ENCODE measurements around the gene TTYH3.

The TTYH3 gene, protein sequence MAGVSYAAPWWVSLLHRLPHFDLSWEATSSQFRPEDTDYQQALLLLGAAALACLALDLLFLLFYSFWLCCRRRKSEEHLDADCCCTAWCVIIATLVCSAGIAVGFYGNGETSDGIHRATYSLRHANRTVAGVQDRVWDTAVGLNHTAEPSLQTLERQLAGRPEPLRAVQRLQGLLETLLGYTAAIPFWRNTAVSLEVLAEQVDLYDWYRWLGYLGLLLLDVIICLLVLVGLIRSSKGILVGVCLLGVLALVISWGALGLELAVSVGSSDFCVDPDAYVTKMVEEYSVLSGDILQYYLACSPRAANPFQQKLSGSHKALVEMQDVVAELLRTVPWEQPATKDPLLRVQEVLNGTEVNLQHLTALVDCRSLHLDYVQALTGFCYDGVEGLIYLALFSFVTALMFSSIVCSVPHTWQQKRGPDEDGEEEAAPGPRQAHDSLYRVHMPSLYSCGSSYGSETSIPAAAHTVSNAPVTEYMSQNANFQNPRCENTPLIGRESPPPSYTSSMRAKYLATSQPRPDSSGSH

GRCh38 chr7:2631946-2632732, at the start of gene TTYH3:
TSS of gene TTYH3 (plus strand) at chr7:2631986. CDS start at chr7:2632156, 170 bp downstream.
- peak within 1 kb of the TSS; percentile 46 for H3K27ac ChIP-seq
- H3K4me1 ChIP-seq: peaks cover 12% of the 10 kb centered on the region
- peak within 1 kb of the TSS; percentile 25 for H3K9ac ChIP-seq
- peak within 1 kb of the TSS; percentile 80 for H3K4me3 ChIP-seq (ENCODE audit: low read depth, low read length)
- H3K4me2 ChIP-seq (ENCODE audit: low read length): peak within 1 kb of the TSS; percentile 97
- H3K27me3 ChIP-seq (ENCODE audit: control insufficient read depth, insufficient read depth, low read length): no peaks in the 10 kb centered on the region
- H3K36me3 ChIP-seq (ENCODE audit: control insufficient read depth, insufficient read depth, low read length): no peaks in the 10 kb centered on the region
- peak within 1 kb of the TSS; percentile 93 for H2AFZ ChIP-seq
- TF ChIP-seq CTCF (IDR thresholded peaks at IDR 0.05): no peak
- no peaks in the 10 kb centered on the region for H3K9me3 ChIP-seq (ENCODE audit: control insufficient read depth, low read length)
- H3K79me2 ChIP-seq: peaks cover 46% of the 10 kb centered on the region

GRCh38 chr7:2582006-2582735, 49.6 kb upstream of the TTYH3 start:
- Histone ChIP-seq H3K27me3 (ENCODE audit: control insufficient read depth, insufficient read depth, low read length) (no peaks in the 10 kb centered on the region), H3K4me1 (no peaks in the 10 kb centered on the region), H3K4me3 (ENCODE audit: low read depth, low read length) (no peak overlapping the region), H3K27ac (no peak overlapping the region), H3K4me2 (ENCODE audit: low read length) (no peak overlapping the region), H3K79me2 (no peaks in the 10 kb centered on the region), H3K36me3 (ENCODE audit: control insufficient read depth, insufficient read depth, low read length) (no peaks in the 10 kb centered on the region), H2AFZ (no peak overlapping the region), H3K9me3 (ENCODE audit: control insufficient read depth, low read length) (no peaks in the 10 kb centered on the region), H3K9ac (no peak overlapping the region)
- TF ChIP-seq CTCF (IDR thresholded peaks at IDR 0.05): no peak

GRCh38 chr7:2583798-2584580, 47.8 kb upstream of the TTYH3 start:
- Histone ChIP-seq H3K36me3 (ENCODE audit: control insufficient read depth, insufficient read depth, low read length) (no peaks in the 10 kb centered on the region), H3K4me1 (no peaks in the 10 kb centered on the region), H3K9me3 (ENCODE audit: control insufficient read depth, low read length) (no peaks in the 10 kb centered on the region), H3K79me2 (no peaks in the 10 kb centered on the region), H3K27me3 (ENCODE audit: control insufficient read depth, insufficient read depth, low read length) (no peaks in the 10 kb centered on the region), H3K27ac (no peak overlapping the region), H3K4me3 (ENCODE audit: low read depth, low read length) (no peak overlapping the region), H2AFZ (no peak overlapping the region), H3K9ac (no peak overlapping the region), H3K4me2 (ENCODE audit: low read length) (no peak overlapping the region)
- TF ChIP-seq CTCF (IDR thresholded peaks at IDR 0.05): no peak

GRCh38 chr7:2585446-2585845, 46.3 kb upstream of the TTYH3 start:
- Histone ChIP-seq H3K36me3 (ENCODE audit: control insufficient read depth, insufficient read depth, low read length) (no peaks in the 10 kb centered on the region), H3K4me1 (no peaks in the 10 kb centered on the region), H3K27me3 (ENCODE audit: control insufficient read depth, insufficient read depth, low read length) (no peaks in the 10 kb centered on the region), H3K9ac (no peak overlapping the region), H2AFZ (no peak overlapping the region), H3K4me2 (ENCODE audit: low read length) (no peak overlapping the region), H3K79me2 (peaks cover 4% of the 10 kb centered on the region), H3K27ac (no peak overlapping the region), H3K9me3 (ENCODE audit: control insufficient read depth, low read length) (no peaks in the 10 kb centered on the region), H3K4me3 (ENCODE audit: low read depth, low read length) (no peak overlapping the region)
- TF ChIP-seq CTCF (IDR thresholded peaks at IDR 0.05): no peak
